Gastrocnemius medialis (tissue), 4 donors: ENCODE results near the gene ARID1B.

Source experiments
- POLR2A ChIP-seq, 2 donors: fragments of 450-650 bp; IDR thresholded peaks; one replicate each; pipeline ENCODE4 v1.6.1; 2017; ENCODE audit warnings: antibody characterized with exemption in 2 of 2, mild to moderate bottlenecking in 2 of 2, moderate library complexity in 2 of 2
- TF ChIP-seq, protein P1 (sequence below), 5 experiments: fragments of 450-650 bp in 3 of 5; fragments of 200-600 bp in 2 of 5; sonication (generic) in 2 of 5; IDR thresholded peaks in 4 of 5; conservative IDR thresholded peaks in 1 of 5; 1 replicate in 4 of 5; 2 replicates in 1 of 5; pipeline ENCODE4 v1.5.1; 2016 to 2019; ENCODE audit warnings: antibody characterized with exemption in 5 of 5, mild to moderate bottlenecking in 3 of 5, moderate library complexity in 3 of 5

- no peak for TF ChIP-seq POLR2A (IDR thresholded peaks at IDR 0.05)
- TF ChIP-seq, protein P1, sequence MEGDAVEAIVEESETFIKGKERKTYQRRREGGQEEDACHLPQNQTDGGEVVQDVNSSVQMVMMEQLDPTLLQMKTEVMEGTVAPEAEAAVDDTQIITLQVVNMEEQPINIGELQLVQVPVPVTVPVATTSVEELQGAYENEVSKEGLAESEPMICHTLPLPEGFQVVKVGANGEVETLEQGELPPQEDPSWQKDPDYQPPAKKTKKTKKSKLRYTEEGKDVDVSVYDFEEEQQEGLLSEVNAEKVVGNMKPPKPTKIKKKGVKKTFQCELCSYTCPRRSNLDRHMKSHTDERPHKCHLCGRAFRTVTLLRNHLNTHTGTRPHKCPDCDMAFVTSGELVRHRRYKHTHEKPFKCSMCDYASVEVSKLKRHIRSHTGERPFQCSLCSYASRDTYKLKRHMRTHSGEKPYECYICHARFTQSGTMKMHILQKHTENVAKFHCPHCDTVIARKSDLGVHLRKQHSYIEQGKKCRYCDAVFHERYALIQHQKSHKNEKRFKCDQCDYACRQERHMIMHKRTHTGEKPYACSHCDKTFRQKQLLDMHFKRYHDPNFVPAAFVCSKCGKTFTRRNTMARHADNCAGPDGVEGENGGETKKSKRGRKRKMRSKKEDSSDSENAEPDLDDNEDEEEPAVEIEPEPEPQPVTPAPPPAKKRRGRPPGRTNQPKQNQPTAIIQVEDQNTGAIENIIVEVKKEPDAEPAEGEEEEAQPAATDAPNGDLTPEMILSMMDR (IDR thresholded peaks at IDR 0.05 in 4 of 5, conservative IDR thresholded peaks at IDR 0.05 in 1 of 5): no peak
Measured at GRCh38 chr6:156899071-156899470, 121.9 kb downstream of the ARID1B start.
